Loucy (cell line): Measurements from ENCODE around the gene IL16.

Source experiments
- H2AFZ ChIP-seq: fragments of 200-600 bp; sonication (generic); 2 replicates; pipeline ENCODE4 v1.6.0; 2016; ENCODE audit warnings: antibody characterized with exemption, mild to moderate bottlenecking, low read length, moderate library complexity
- H3F3A ChIP-seq: fragments of 200-600 bp; 2 replicates; pipeline ENCODE4 v1.6.0; 2016; ENCODE audit warnings: antibody characterized with exemption, low read depth, mild to moderate bottlenecking
- H3K27me3 ChIP-seq: fragments of 200-600 bp; sonication (generic); 2 replicates; pipeline ENCODE4 v1.6.1; 2014; ENCODE audit warnings: low read length, mild to moderate bottlenecking; ENCODE audit not compliant: insufficient read depth, poor library complexity, severe bottlenecking
- H3K36me3 ChIP-seq: fragments of 200-600 bp; sonication (generic); 2 replicates; pipeline ENCODE4 v1.6.1; 2016; ENCODE audit warnings: low read length; ENCODE audit not compliant: insufficient read depth
- H3K4me1 ChIP-seq: fragments of 200-600 bp; sonication (generic); 2 replicates; pipeline ENCODE4 v1.5.1; 2014; ENCODE audit warnings: low read length, mild to moderate bottlenecking; ENCODE audit not compliant: insufficient read depth, poor library complexity, severe bottlenecking
- H3K4me2 ChIP-seq: fragments of 200-600 bp; sonication (generic); 2 replicates; pipeline ENCODE4 v1.6.0; 2014; ENCODE audit warnings: antibody characterized with exemption, low read length, low read depth, mild to moderate bottlenecking; ENCODE audit not compliant: poor library complexity, severe bottlenecking
- H3K4me3 ChIP-seq: fragments of 200-600 bp; sonication (generic); 2 replicates; pipeline ENCODE4 v1.5.1; 2014; ENCODE audit warnings: low read length, mild to moderate bottlenecking, mixed read lengths; ENCODE audit not compliant: poor library complexity, severe bottlenecking
- H3K79me2 ChIP-seq: fragments of 200-600 bp; sonication (generic); 2 replicates; pipeline ENCODE4 v1.6.1; 2014; ENCODE audit warnings: low read length; ENCODE audit not compliant: insufficient read depth
- H3K9ac ChIP-seq: fragments of 200-600 bp; sonication (generic); 2 replicates; pipeline ENCODE4 v1.6.0; 2014; ENCODE audit warnings: mild to moderate bottlenecking, low read depth, low read length, moderate library complexity; ENCODE audit not compliant: poor library complexity, severe bottlenecking
- H3K9me2 ChIP-seq: fragments of 200-600 bp; sonication (generic); replicated peaks from 2 replicates; pipeline ENCODE4 v1.6.1; 2016; ENCODE audit warnings: low read depth, low read length, mixed read lengths
- H3K9me3 ChIP-seq: fragments of 200-600 bp; sonication (generic); 2 replicates; pipeline ENCODE4 v1.6.1; 2014; ENCODE audit warnings: mild to moderate bottlenecking, antibody characterized with exemption, low read length, low read depth; ENCODE audit not compliant: insufficient read depth
- H4K20me1 ChIP-seq: fragments of 200-600 bp; sonication (generic); 2 replicates; pipeline ENCODE4 v1.6.0; 2014; ENCODE audit warnings: antibody characterized with exemption, low read length, mild to moderate bottlenecking; ENCODE audit not compliant: insufficient read depth, poor library complexity, severe bottlenecking
- CTCF ChIP-seq: fragments of 200-600 bp; sonication (generic); conservative IDR thresholded peaks from 2 replicates; pipeline ENCODE4 v1.5.1; 2014; ENCODE audit warnings: mild to moderate bottlenecking, antibody characterized with exemption, low read length
- EZH2phosphoT487 ChIP-seq: fragments of 200-600 bp; IDR thresholded peaks from 2 replicates; pipeline ENCODE4 v1.6.1; 2018; ENCODE audit warnings: antibody characterized with exemption, mild to moderate bottlenecking, moderate library complexity, borderline replicate concordance

Gene IL16

GRCh38 chr15:81335631-81336030 is 139.0 kb downstream of the IL16 start:
- Histone ChIP-seq H3K9ac (no peak overlapping the region), H2AFZ (no peak overlapping the region), H4K20me1 (no peaks in the 10 kb centered on the region), H3K27me3 (no peaks in the 10 kb centered on the region), H3K4me1 (peaks cover 4% of the 10 kb centered on the region), H3K36me3 (no peaks in the 10 kb centered on the region), H3K9me3 (no peaks in the 10 kb centered on the region), H3K4me2 (no peak overlapping the region), H3K4me3 (no peak overlapping the region), H3K9me2 (no peaks in the 10 kb centered on the region), H3K79me2 (no peaks in the 10 kb centered on the region), H3F3A (no peaks in the 10 kb centered on the region)
- TF ChIP-seq CTCF: no peak
- TF ChIP-seq EZH2phosphoT487: no peak

- H3K27me3 ChIP-seq: no peaks in the 10 kb centered on the region
Measured at GRCh38 chr15:81336568-81336967, 139.9 kb downstream of the IL16 start.

GRCh38 chr15:81337241-81337640 is 140.6 kb downstream of the IL16 start:
- Histone ChIP-seq H3K36me3 (no peaks in the 10 kb centered on the region), H4K20me1 (no peaks in the 10 kb centered on the region), H3K9ac (no peak overlapping the region), H2AFZ (no peak overlapping the region), H3K79me2 (no peaks in the 10 kb centered on the region), H3K9me3 (no peaks in the 10 kb centered on the region), H3F3A (no peaks in the 10 kb centered on the region), H3K9me2 (no peaks in the 10 kb centered on the region), H3K4me3 (no peak overlapping the region), H3K4me2 (no peak overlapping the region), H3K27me3 (no peaks in the 10 kb centered on the region), H3K4me1 (peaks cover 4% of the 10 kb centered on the region)
- TF ChIP-seq EZH2phosphoT487 (no peak), CTCF (no peak)

More at GRCh38 chr15:81336568-81336967, 139.9 kb downstream of the IL16 start:
- Histone ChIP-seq H2AFZ (no peak overlapping the region), H3K9ac (no peak overlapping the region), H4K20me1 (no peaks in the 10 kb centered on the region), H3K4me3 (no peak overlapping the region), H3K9me3 (no peaks in the 10 kb centered on the region), H3K36me3 (no peaks in the 10 kb centered on the region), H3K4me2 (no peak overlapping the region), H3K4me1 (peaks cover 4% of the 10 kb centered on the region), H3K9me2 (no peaks in the 10 kb centered on the region), H3F3A (no peaks in the 10 kb centered on the region), H3K79me2 (no peaks in the 10 kb centered on the region)
- no peak for TF ChIP-seq EZH2phosphoT487
- peak; percentile 69 for TF ChIP-seq CTCF
